GM21717 (cell line): ENCODE measurements around the gene PGBD1.

Source experiments
- ATAC-seq: cut with Tn5 transposase; IDR thresholded peaks from one replicate; pipeline ENCODE4 v1.9.1; 2021; ENCODE audit warnings: mild to moderate bottlenecking, moderate library complexity; ENCODE audit not compliant: unreplicated experiment

PGBD1 gene, protein sequence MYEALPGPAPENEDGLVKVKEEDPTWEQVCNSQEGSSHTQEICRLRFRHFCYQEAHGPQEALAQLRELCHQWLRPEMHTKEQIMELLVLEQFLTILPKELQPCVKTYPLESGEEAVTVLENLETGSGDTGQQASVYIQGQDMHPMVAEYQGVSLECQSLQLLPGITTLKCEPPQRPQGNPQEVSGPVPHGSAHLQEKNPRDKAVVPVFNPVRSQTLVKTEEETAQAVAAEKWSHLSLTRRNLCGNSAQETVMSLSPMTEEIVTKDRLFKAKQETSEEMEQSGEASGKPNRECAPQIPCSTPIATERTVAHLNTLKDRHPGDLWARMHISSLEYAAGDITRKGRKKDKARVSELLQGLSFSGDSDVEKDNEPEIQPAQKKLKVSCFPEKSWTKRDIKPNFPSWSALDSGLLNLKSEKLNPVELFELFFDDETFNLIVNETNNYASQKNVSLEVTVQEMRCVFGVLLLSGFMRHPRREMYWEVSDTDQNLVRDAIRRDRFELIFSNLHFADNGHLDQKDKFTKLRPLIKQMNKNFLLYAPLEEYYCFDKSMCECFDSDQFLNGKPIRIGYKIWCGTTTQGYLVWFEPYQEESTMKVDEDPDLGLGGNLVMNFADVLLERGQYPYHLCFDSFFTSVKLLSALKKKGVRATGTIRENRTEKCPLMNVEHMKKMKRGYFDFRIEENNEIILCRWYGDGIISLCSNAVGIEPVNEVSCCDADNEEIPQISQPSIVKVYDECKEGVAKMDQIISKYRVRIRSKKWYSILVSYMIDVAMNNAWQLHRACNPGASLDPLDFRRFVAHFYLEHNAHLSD

GRCh38 chr6:28281288-28282064 is at the start of gene PGBD1:
TSS of gene PGBD1 (plus strand) at chr6:28281572. CDS start at chr6:28283814, 2,242 bp downstream.
- ATAC-seq, result peak; percentile 75

DNA sequence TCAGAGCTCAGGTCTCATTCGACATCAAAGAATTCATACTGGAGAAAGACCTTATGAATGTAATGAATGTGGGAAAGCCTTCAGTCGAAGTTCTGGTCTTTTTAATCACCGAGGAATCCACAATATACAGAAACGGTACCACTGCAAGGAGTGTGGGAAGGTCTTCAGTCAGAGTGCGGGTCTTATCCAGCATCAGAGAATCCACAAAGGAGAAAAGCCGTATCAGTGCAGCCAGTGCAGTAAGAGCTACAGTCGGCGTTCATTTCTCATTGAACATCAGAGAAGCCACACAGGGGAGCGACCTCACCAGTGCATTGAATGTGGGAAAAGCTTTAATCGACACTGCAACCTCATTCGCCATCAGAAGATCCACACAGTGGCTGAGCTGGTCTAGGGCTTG is 48.6 kb upstream of the PGBD1 start:
- no peak for ATAC-seq

GRCh38 chr6:28235912-28236452 is 45.4 kb upstream of the PGBD1 start:
- ATAC-seq, result no peak

DNA sequence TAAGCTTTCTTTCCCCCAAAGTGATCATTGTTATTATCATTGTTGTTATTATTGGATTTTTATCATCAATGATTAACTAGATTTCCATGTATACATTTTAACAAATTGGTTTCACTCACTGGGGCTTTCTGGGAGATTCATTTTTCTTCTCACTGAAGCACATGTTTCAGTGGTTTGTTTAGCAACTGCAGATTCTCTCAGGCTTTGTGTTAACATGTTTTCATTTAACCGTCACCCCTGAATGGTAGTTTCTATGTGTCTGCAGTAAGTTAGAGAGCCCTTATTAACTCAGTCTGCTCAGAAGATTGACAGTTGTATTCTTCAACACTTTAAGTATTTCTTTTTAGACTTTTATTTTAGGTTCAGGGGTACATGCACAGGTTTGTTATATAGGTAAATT is 41.7 kb upstream of the PGBD1 start:
- ATAC-seq, result no peak

DNA sequence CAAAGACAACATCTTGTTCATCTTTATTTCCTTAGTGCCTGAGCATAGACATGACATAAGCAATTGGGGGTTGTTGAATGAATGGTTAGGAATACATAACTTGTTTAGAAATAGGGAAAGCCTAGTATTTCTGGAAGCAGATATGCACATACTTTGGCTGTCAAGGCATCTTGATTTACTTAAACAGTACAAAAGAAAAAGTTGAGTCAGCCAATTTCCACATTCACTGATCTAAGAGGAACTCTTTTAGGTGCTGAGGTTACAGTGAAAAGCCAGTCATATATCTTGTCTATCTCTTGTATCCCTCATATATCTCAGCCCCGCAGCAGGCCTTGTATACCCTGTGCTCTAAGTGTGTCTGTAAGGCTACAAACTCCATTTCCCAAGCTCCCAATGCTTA is 40.9 kb upstream of the PGBD1 start:
- no peak for ATAC-seq

GRCh38 chr6:28243946-28244345 is 37.4 kb upstream of the PGBD1 start:
- ATAC-seq, result no peak

GRCh38 chr6:28245206-28245941 is 36.0 kb upstream of the PGBD1 start:
- ATAC-seq, result no peak

GRCh38 chr6:28248916-28249315 is 32.5 kb upstream of the PGBD1 start:
- no peak for ATAC-seq

DNA sequence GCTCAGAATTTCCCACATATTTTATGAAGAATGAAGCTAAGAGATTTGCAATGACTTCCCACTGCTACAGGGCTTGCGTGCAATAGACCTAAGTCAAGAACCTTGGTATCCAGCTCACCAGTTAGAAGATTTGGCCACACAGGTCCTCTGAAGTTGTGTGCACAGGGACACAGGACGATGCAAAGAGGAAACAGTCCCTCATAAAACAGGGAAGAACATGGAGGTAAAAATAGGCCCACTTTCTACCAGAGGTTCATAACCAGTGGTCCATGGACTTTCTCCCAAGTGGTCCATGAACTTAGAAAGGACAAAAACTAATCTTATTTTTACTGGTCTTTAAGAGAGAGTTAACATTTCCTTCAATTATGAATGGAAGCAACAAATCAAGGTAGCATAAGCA is 30.6 kb upstream of the PGBD1 start:
- ATAC-seq, result no peak

DNA sequence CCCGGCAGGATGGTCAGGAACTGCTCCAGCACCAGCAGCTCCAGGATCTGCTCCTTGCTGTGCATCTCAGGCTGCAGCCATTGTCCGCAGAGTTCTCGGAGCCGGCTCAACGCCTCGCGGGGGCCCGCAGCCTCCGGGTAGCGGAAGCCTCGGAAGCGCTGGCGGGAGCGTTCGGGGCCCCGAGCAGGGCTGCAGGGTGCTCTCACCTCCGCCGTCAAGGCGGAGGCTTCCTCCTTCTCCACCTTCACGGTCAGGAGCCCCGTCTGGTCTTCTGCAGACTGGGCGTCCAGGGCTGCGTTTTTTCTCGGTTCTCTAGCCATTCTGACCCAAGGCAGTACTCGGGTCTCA is 29.7 kb upstream of the PGBD1 start:
- ATAC-seq, result peak; percentile 47

DNA sequence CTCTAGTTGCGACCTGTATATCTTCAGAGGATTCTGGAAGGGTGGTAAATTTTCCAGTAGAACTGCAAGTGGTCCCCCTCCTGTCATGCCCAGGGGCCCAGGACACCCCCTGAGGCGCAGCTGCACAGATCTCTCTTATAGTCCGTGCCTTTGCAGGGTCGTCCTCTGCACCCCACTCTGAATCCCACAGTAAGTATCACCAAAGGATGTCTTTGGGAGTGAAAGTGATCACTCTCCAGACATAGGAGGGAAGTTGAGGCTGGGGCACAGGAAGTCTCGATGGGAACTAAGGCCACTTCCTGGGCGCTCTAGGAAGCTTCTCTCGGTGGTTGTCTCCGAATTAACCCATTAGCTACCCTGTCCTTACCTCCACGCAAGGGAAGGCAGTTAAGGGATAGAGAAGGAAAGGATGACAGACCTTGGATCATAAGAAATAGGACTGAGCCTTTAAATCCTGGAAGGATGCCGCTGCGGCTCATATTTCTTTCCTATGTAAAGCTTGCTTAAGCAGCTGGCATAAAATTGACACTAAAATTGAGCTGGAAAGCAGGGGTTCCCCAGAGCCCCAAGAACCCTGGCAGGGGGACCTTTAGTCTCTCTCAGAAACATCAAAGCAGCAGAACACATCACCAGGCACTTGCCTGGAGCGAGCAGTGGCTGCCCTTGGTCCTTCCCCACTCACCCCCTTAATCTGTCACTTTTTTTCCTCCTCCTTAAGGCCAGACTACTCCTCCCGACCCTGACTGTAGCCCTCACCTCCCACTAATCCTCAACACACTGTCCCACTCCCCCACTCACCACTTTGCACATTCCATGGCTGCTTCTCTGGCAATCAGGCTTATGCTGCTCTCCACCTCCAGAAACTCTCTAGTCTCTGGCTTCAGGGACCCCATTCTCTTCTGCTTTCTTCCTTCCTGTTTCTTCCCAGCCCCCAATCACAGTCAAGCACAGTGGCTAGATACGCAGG is 29.1 kb upstream of the PGBD1 start, which contains the start of gene ZKSCAN4:
TSS of gene ZKSCAN4 (minus strand) at position 261 of the 967 bp plus-strand sequence. CDS start 289 bp downstream, outside the sequence.
- ATAC-seq, result peak; percentile 74

DNA sequence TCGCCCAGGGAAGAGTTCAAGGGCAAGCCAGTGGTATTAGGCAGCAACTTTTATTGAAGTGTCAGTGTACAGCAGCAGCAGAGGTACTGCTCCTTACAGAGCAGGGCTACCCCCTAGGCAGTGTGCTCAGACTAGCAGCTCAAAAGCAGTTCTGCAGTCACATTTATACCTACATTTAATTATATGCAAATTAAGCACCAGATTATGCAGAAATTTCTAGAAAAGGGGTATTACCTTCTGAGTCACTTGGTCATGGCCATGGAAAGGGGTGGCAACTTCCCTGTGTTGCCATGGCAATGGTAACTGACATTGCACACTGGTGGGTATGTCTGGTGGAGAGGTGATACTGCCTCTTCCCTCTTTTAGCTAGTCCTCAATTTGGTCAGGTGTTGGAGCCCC is 27.3 kb upstream of the PGBD1 start:
- no peak for ATAC-seq

DNA sequence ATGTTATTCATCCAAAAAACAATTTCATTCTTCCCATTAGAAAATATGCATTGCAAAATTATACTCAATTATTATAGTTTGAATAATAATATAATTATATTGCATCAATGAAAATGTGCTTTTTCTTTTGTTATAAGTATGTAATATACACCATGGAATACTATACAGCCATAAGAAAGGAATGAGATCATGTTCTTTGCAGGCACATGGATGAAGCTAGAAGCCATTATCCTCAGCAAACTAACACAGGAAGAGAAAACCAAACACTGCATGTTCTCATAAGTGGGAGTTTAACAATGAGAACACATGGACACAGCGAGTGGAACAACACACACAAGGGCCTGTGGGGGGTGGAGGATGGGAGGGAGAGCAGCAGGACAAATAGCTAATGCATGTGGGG is 24.3 kb upstream of the PGBD1 start:
- no peak for ATAC-seq

DNA sequence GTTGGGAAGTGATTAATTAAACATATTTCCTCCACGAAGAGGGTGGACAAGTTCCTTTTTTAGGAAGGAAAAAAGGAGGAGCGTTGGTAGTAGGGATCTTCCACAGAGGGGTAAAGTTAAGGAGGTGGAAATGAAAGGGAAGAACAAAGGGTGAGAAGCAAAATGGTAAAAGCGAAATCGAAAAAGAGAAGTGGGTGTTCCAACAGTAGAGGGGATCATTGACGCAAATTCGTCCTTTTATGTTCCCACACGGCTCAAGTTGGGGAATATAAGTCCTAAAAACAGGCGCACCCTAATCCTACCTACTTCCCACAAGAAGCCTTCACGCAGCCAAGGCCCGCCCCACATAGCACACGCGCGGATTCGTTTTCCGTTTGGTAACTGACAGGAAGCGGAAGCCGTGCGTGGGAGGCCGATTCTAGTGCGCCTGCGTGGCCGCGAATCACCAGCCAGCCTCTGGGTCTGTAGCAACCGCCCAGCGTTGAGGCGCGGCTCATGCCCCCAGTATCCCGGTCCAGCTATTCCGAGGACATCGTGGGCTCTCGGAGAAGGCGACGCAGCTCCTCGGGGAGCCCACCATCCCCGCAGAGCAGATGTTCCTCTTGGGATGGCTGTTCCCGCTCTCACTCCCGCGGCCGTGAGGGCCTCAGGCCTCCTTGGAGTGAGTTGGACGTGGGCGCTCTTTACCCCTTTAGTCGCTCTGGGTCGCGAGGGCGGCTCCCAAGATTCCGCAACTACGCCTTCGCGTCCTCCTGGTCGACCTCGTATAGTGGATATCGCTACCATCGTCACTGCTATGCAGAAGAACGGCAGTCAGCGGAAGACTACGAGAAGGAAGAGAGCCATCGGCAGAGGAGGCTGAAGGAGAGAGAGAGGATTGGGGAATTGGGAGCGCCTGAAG is 22.2 kb upstream of the PGBD1 start, which contains the start of gene NKAPL:
TSS of gene NKAPL (plus strand) at position 421 of the 901 bp plus-strand sequence. CDS start at position 496, 75 bp downstream.
- ATAC-seq, result no peak

DNA sequence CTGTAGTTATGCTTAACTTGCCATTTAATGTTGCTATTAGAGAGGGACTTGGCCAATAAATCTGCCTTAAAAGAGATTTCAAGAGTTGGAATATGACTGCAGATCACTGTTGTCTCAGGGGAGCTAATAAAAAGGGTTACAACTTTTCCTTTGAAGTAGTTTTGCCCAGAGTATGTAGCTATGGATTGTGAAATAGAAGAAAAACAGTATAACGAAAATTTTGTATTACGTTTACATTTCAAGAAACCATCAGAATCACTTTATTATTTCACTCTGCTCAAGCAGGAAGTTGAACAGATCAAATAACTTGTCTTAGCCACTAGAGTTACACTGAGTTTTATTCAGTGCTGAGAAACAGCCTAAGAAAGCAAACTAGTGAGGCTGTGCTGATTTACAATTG is 17.4 kb upstream of the PGBD1 start:
- no peak for ATAC-seq

GRCh38 chr6:28264834-28265401 is 16.5 kb upstream of the PGBD1 start:
- ATAC-seq, result no peak

GRCh38 chr6:28266563-28266961 is 14.8 kb upstream of the PGBD1 start:
- ATAC-seq, result no peak
